Smooth muscle cell of bladder (primary cell): ENCODE results near the gene APEX1. TPM values are rescaled to one million over a fixed set of nuclear protein-coding genes. Genes with fewer than 3 reads are reported as not detected.

Experiments
- total RNA-seq: library from RNA; depleted of rRNA; stranded (reverse); fragments of >200 nt; gene quantifications from 2 replicates; pipeline ENCODE4 v1.2.3, GENCODE V29; 2014

The APEX1 gene
- total RNA-seq = 58.3 and 88.6 TPM in 2 replicates

GRCh38 chr14:20454516-20455354, at the start of gene APEX1, which contains the start of gene OSGEP:
Gene APEX1 (plus strand): TSS chr14:20455226. CDS start chr14:20455646, 420 bp downstream.
Gene OSGEP (minus strand): TSS chr14:20454812. CDS start chr14:20454683, 129 bp downstream.

GRCh38 chr14:20412876-20413743, 41.9 kb upstream of the APEX1 start, which contains the start of gene TEP1:
Gene TEP1 (minus strand): TSS chr14:20413501. CDS start chr14:20408439, 5,062 bp downstream.

GRCh38 chr14:20435582-20436362, 19.3 kb upstream of the APEX1 start, which contains the start of gene KLHL33:
Gene KLHL33 (minus strand): TSS chr14:20436166. CDS start chr14:20435811, 355 bp downstream.

GRCh38 chr14:20461225-20462141, 6.5 kb downstream of the APEX1 start, which contains the start of gene PIP4P1:
Gene PIP4P1 (minus strand): TSS chr14:20461434. CDS start chr14:20461325, 109 bp downstream.

GRCh38 chr14:20469242-20469889, 14.3 kb downstream of the APEX1 start, which contains the start of gene PNP:
Gene PNP (plus strand): TSS chr14:20469406. CDS start chr14:20469525, 119 bp downstream.

Other genes starting within 250 kb of the APEX1 start
- gene OR11H6, start 231.5 kb upstream of the APEX1 start, total RNA-seq = not detected in 2 replicates
- not detected in 2 replicates for gene OR11H7, start 226.2 kb upstream of the APEX1 start, total RNA-seq
- gene OR11H4, start 215.9 kb upstream of the APEX1 start, total RNA-seq = not detected in 2 replicates
- gene TTC5, start 149.3 kb upstream of the APEX1 start, total RNA-seq = 19.3 and 21.0 TPM in 2 replicates
- 49.9 and 51.5 TPM in 2 replicates for gene CCNB1IP1, start 121.9 kb upstream of the APEX1 start, total RNA-seq
- 4.3 and 5.6 TPM in 2 replicates for gene PARP2, start 111.6 kb upstream of the APEX1 start, total RNA-seq
- gene TEP1, start 41.7 kb upstream of the APEX1 start, total RNA-seq = 10.0 and 16.0 TPM in 2 replicates
- 0.14 and 0.18 TPM in 2 replicates for gene KLHL33, start 19.1 kb upstream of the APEX1 start, total RNA-seq
- 23.1 and 25.9 TPM in 2 replicates for gene OSGEP, start 414 bp upstream of the APEX1 start, total RNA-seq
- gene PIP4P1, start 6.2 kb downstream of the APEX1 start, total RNA-seq = 21.6 and 23.3 TPM in 2 replicates
- 11.4 and 14.3 TPM in 2 replicates for gene PNP, start 14.2 kb downstream of the APEX1 start, total RNA-seq
- 0.09 TPM in 1 of 2 replicates, not detected in the other for gene RNASE10, start 50.3 kb downstream of the APEX1 start, total RNA-seq
- not detected in 2 replicates for gene RNASE9, start 105.8 kb downstream of the APEX1 start, total RNA-seq
- not detected in 2 replicates for gene RNASE11, start 132.8 kb downstream of the APEX1 start, total RNA-seq
- not detected in 2 replicates for gene RNASE12, start 136.2 kb downstream of the APEX1 start, total RNA-seq
- not detected in 2 replicates for gene OR6S1, start 186.5 kb downstream of the APEX1 start, total RNA-seq
- gene RNASE4, start 229.3 kb downstream of the APEX1 start, total RNA-seq = 14.4 and 29.1 TPM in 2 replicates
- 5.1 and 10.4 TPM in 2 replicates for gene ANG, start 233.5 kb downstream of the APEX1 start, total RNA-seq